GM15510 (cell line): ENCODE results near the gene IQSEC3.

Experiments
- POLR2A ChIP-seq: IDR thresholded peaks from 3 replicates; pipeline ENCODE4 v1.6.1; 2011; ENCODE audit warnings: borderline replicate concordance; ENCODE audit not compliant: insufficient read length; ENCODE audit errors: extremely low read depth

IQSEC3 gene

DNA sequence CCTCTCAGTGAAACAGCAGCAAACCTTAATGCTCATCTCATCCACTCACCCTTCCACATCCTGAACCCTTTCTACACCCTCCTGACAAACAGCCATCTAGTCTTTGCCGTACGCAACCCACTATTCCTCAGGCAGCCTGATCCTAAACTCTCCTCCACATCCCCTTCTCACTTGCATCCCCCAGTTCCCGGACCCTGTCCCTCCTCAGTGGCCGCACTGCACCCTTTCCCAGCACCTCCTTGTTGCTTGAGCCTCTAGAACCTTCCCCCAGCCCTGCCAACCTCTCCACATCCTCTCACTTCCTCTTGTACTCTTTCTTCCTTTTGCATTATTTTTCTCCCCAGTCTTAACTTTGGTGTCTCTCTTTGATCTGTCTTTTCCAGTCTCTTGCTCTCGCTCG, 42.9 kb downstream of the IQSEC3 start:
- no peak for TF ChIP-seq POLR2A

DNA sequence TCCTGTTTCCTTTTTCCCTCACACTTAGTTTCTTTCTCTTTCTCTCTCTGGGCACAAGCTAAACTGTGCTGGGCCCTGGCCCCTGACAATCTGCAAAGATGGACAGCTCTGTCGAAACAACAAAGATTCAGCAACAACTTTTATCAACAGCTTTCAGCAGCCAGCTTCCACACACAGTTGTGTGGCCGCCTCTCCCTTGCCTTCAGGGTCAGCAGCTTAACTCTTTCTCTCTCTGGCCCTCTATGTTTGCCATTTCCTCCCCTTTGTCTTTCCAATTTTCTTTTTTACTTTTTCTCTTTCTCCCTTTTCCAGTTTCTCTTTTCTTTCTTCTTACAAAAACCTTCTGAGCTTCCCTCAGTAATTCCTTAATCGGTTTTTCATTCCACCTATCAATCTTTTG, 43.3 kb downstream of the IQSEC3 start:
- no peak for TF ChIP-seq POLR2A

DNA sequence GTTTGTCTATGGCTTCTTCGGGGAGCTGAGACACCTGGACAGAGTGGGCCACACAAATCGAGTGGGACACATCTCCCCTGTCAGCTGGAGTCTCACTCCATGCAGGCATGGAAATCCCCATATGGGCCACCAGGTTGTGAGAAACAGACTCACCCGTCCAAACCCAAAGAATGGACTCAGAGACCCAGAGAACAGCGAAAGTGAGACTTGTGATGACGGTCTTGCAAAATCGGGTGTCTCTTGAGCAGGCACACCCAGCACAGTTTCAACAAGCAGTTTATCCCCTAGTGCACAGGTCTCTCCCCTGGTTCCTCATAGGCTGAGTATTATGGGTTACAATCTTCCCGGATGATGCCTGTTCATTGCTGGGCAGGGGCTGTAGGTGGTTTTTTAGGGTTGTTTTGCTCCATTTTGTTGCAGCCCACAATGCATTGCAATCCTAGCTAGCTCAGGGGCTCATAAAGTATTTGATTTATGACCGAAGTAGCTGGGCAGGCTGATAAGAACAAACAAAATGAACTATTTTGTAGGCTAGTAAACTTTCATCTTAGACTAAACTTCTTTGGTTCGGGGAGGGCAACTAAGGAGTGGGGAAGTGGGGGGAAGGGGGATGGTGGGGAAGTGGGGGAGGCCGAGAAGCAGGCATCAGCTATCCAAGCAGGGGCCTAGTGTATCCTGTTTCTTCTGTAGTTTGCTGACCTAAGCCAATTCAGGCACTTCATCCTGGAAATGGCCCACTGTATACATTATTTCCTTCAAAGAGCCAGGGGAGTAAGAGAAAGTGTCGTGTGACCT, 45.3 kb downstream of the IQSEC3 start:
- no peak for TF ChIP-seq POLR2A

DNA sequence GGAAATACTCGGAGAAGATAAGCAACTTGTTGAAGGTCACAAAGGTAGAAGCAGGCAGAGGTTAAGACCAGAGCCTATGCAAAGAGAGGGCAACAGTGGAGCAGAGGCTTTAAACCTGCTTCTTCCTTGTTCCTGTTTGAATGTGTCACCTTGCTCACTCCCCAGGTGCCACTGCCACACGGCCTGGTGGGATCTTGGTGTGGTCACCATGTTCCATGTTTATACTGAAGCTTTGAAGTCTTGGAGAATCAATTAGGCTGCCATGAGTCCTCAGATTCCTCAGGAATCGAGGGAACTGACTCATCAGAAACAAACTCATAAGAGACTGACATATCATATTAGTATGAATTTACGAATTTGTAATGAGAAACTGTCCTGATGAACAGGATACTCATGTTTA, 46.8 kb downstream of the IQSEC3 start:
- TF ChIP-seq POLR2A = no peak

DNA sequence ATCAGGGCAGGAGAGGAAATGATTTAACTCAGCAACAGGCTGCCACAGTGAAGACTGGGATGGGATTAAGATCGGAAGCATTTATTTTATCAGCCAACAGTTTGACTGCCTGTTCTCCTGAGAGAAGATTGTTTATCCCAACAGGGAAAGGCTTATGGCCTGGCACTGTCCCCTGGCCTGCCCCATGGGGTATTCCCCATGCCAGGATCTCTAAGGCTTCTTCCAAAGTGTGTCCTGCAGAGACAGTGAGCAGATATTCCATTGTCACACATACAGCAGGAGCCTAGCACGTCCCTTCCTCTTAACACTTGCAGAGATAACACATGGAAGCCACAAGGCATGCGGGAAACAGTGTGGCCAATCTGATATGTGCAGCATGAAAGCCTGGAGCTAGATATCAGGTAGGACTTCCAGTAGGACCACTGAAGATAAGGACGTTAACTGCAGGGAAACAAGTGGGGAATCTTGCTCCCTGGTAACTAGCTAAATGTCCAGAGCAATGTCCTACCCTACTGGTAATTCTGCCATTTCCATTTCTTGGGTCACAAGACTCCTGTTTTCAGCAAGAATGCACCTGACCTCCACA, 48.2 kb downstream of the IQSEC3 start:
- TF ChIP-seq POLR2A = no peak

DNA sequence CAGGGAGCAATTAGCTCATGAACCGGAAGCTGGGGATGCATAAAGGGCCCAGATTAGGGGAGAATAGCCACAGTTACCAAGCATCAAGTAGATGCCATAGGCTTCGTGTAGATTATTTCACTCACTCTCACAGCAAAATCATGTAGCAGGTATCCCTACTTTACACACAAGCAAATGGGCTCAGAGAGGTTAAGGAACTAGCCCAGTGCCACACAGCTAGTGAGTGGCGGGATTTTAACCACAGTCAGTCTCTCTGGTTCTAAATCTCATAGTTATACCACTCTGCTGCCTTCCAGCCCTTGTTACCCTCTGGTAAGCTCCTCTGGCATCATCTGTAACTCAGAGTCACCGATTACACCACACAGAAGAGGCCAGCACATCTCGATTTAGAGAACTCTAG, 49.0 kb downstream of the IQSEC3 start:
- no peak for TF ChIP-seq POLR2A

DNA sequence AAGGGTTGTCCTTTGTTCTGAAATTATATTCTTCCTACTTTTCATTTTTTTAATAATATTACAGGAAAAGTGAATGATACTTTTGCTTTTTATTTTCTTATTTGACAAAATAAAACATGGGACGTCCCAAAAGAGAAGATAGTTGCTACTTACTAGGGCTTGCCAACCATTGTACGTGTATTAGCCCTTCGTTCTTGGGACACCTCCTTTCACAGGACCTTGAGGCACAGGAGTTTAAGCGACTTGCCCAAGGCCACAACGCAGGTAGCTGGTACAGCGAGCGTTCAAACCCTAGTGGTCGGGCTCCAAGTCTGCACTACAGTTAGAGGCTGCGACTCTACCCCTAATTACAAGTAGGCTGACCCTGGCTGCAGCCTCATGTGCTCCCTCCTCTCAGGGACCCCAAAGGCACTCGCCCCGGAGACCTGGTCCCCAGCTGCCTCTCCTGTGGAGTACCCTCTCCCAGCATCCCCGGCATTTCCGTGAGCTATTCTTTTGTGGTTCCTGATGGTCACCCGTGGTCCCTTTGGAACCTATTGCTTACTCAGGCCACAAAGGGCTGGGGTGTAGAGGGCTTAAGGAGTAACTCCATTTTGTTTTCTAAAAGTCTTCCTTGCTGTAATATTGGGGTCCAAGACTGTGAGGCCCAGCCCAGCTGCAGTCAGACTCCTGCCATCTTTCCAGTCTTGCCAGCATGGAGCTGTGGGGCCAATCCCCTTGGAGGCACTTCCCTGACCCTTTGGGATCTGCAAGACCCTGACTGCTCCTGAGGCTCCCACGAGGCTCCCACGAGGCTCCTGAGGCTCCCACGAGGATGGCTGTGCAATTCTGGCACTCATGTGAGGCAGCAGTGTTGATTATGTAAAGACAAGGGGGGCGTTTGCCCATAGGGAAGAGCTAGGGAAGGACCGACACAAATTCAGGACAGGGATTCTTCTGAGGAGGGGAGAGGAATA, 49.7 kb downstream of the IQSEC3 start:
- no peak for TF ChIP-seq POLR2A

DNA sequence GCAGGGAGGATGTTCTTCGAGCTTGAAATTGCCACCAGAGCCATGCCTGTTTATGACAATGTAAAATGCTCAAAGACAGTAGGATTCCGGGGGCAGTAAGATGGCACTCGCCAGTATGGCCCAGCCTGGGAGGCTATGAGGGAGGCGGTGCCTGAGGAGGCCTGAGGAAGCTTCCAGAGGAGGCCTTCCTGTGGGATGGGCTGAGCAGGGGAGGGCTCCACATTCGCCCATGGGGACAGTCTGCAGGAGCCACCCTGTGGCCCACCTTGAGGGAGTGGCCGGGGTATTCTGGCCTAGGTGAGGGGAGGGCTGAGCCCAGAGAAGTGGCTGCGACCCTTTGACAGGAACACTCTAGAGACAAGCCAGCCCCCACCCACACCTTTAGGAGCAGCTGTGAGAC, 50.7 kb downstream of the IQSEC3 start:
- TF ChIP-seq POLR2A = no peak

DNA sequence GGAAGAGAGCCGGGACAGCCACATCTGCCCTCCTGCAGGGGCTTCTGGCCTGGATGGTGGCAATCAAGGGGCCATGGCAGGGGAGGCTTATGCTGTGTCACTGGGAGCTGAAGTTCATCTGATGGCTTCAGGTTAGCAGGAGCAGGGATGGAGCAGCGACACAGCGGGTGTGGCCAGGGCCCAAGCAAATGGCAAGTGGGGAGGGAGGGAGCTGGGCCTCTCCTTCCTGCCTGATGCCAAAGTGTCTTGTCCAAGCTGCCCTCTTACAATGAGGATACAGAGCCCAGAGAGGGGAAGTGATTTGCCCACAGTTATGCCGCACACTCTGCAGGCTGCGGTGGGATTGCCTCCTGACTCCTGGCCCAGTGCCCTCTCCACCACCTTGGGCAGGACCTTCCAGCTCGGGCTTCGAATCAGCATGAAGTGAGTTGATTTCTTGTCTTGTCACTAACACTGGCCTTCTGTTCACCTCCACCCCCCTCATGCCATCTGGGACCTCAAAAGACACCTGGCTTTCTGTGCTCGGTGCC, 51.3 kb downstream of the IQSEC3 start:
- no peak for TF ChIP-seq POLR2A

DNA sequence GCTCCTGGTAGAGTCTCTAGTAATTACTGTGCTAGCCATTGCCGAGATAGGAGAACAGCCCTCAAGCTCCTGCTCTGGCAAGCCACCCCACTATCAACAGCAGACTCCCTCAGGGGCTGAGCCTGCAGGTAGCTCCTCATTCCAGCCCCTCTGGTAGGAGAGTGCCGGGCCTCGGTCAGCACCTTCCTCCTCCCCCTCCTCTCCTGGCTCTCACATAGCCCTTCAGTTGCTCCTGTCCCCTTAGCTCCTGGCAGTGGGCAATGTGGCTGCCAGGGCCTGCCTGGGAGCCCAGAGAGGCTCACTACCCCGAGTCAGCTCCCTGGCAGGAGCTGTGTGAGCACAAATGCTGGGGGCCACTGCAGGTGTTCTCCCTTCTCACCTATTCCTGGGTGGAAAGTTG, 52.0 kb downstream of the IQSEC3 start:
- TF ChIP-seq POLR2A = no peak

DNA sequence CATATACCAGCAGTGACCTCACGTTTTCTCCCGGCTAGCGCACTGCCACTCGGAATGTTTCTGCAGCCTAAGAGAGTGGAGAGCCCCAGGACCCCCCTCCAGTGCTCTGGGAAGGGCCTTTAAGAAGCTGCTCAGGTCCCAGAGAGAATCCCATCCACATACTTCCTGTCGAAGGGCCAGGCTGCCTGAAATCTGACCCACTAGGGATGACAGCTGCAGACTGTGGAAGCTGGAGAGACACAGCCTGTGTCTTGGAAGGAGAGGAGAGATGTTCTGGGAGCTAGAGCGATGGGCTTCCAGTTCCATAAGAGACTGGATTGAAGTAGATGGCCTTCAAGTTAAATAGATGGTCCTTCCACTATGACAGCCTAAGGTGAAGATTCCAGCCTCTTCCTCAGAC, 54.4 kb downstream of the IQSEC3 start:
- TF ChIP-seq POLR2A = no peak

DNA sequence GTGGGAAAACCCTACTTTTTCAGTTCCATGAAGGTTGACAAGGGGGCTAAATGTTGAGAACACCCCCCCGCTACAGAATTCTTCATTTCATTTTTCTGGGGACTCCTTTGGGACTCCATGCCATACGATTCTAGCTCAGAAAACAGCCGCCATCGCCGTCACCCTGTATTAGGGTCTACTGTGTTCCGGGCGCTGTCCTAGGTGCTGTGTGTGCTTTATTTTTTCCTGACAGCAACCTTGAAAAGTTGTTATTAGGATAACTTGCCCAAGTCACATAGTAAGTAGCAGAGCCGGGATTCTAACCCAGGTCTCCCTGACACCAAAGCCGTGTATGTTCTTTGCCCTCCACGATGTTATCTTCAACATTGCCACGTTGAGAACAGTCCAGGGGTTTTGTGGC, 55.1 kb downstream of the IQSEC3 start:
- no peak for TF ChIP-seq POLR2A

DNA sequence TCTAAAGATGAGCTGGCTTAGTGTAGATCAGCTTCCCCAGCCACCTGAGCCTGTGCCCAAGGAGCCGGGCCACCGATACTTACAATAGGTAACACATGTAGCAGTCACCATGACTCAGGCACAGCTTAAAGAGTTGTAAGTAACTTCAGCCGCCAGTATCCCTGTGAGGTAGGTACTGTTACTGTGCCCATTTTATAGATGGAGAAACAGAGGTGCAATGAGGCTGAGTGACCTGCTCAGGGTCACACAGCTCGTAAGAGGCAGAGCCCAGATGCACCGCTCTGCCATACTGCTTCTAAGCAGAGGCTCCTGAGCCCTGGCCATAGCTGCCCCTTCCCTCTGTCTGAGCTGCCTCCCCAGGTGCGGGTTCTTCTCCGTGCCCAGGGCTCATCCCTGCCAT, 58.5 kb downstream of the IQSEC3 start:
- no peak for TF ChIP-seq POLR2A

DNA sequence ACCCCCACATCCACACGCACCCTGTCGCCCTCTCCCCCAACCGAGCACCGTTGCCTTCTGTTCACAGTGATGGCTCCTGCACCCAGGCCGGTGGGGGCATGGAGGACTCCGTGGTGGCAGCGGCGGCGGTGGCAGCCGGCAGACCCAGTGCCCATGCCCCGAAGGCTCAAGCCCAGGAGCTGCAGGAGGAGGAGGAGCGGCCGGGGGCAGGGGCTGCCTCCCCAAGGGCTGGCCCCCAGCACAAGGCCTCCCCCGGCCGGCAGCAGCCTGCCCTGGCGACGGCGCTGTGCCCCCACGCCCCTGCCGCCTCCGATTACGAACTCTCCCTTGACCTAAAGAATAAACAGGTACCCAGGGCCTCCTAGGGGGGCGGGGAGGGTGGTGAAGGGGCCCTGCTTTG, 59.0 kb downstream of the IQSEC3 start:
- no peak for TF ChIP-seq POLR2A

DNA sequence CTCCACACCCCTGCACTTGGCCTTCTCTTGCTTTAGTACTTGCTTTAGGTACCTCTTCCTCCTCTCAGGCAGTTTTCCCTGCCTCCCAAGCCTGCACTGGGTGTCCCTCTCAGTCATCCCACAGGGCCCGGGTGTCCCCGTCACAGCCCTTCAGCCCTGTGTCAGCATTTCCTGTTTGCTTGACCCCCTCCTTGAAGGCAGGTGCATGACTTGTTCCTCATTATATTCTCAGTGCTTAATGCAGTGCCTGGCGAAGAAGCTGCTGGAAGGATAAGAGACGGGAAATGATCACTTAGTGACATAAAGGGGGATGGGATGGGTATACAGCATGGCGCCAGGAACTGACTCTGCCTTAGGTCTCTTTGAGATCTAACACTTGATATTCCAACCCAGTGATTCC, 61.5 kb downstream of the IQSEC3 start:
- no peak for TF ChIP-seq POLR2A
